Retinal pigment epithelial cell (primary cell): ENCODE measurements around the gene PFDN2.

Experiments used
- DNase-seq: peaks from one replicate; pipeline ENCODE4 v3.0.0-alpha.2; 2010; ENCODE audit warnings: low read depth
- H3K4me3 ChIP-seq: 2 replicates; pipeline ENCODE4 v1.5.1; 2011; ENCODE audit warnings: mild to moderate bottlenecking, low read length, control low read depth, moderate library complexity
- TF ChIP-seq, protein P1 (sequence below): conservative IDR thresholded peaks from 2 replicates; pipeline ENCODE4 v1.5.1; 2011; ENCODE audit warnings: low read depth, low read length, control low read depth, inconsistent platforms

Gene PFDN2

DNA sequence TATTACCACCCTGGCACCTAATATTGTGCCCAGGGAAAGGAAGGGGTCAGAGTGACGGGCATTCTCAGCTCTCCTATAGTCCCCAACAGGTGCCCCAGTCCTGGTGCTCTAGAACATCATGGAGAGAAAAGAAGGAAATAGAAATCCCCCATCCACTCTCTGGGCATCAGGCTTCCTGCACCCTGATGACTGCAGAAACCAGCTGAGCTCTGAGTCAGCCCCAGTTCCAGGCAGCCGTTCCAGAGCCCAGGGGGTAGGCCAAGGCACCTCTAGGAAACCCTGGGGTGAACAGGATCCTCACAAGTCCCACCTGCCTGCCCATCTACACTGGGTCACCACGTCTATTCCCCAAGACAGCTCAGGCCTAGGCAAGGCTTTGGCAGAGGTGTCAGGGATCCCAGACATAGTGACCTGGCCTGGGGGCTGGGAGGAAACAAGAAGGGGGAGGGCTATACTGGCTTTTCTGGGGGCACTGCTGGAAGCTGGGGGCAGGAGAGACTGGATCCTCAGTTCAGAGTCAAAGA is 29.2 kb downstream of the PFDN2 start:
- no peak for DNase-seq
- TF ChIP-seq, protein P1, sequence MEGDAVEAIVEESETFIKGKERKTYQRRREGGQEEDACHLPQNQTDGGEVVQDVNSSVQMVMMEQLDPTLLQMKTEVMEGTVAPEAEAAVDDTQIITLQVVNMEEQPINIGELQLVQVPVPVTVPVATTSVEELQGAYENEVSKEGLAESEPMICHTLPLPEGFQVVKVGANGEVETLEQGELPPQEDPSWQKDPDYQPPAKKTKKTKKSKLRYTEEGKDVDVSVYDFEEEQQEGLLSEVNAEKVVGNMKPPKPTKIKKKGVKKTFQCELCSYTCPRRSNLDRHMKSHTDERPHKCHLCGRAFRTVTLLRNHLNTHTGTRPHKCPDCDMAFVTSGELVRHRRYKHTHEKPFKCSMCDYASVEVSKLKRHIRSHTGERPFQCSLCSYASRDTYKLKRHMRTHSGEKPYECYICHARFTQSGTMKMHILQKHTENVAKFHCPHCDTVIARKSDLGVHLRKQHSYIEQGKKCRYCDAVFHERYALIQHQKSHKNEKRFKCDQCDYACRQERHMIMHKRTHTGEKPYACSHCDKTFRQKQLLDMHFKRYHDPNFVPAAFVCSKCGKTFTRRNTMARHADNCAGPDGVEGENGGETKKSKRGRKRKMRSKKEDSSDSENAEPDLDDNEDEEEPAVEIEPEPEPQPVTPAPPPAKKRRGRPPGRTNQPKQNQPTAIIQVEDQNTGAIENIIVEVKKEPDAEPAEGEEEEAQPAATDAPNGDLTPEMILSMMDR, result no peak
- no peak overlapping the region for H3K4me3 ChIP-seq

DNA sequence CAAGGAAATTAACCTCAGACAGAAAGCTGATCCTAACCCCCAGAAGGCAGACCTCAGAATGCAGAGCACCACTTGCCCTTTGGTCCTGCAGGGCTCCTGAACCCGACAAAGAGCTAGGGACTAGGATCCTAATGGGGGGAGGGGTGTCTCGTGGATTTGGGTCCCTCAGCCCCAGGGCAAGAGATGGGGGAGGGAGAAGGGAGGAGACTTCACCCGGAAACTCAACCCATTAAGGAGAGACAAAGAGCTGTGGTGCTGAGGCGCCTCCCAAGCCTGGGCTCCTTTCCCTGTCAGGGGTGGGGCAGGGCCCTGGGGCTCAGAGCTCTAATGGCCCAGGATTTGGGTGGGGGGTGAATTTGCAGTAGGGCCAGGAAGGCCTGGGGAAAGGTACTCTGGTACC is 31.4 kb downstream of the PFDN2 start:
- no peak overlapping the region for H3K4me3 ChIP-seq
- no peak for DNase-seq
- TF ChIP-seq, protein P1, result no peak

DNA sequence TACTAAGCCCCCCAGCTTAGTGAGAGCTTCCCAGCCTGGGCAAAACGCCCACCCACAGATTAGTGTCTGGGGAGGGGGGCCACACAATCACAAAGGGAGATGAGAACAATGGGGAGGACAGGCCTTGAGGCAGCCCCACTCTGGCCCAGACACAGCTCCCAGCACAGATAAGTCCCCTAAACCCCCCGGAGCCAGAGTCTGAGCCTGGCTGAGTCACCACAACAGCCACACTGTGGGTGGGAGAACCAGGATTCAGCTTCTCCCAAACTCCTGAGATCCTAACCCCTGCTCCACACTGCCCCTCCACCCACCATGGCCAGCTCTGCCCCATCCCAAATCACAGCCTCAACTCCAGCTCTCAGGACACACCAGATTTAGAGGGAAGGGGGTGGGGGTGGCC is 32.7 kb downstream of the PFDN2 start:
- no peak overlapping the region for H3K4me3 ChIP-seq
- peak; percentile 43 for DNase-seq
- TF ChIP-seq, protein P1, result no peak

DNA sequence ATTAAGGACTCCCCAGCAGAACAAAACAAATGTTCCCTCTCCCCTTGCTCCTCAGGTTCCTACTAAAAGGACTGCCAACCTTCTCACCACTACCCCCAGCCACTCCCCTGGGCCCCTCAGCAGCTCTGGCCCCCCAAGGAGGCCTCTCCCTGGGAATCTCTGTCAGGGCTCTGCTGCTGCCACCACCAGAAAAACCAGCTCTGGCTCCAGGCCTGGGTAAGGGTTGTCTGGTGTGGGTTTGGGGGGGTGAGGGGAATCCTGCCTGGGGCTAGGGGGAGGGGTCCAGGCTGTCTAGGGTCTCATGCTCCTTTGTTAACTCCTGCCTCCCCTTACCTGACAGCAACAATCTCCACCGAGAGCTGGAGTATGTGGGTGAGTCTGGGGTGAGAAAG is 33.2 kb downstream of the PFDN2 start:
- H3K4me3 ChIP-seq, result no peak overlapping the region
- DNase-seq, result no peak
- TF ChIP-seq, protein P1, result no peak

DNA sequence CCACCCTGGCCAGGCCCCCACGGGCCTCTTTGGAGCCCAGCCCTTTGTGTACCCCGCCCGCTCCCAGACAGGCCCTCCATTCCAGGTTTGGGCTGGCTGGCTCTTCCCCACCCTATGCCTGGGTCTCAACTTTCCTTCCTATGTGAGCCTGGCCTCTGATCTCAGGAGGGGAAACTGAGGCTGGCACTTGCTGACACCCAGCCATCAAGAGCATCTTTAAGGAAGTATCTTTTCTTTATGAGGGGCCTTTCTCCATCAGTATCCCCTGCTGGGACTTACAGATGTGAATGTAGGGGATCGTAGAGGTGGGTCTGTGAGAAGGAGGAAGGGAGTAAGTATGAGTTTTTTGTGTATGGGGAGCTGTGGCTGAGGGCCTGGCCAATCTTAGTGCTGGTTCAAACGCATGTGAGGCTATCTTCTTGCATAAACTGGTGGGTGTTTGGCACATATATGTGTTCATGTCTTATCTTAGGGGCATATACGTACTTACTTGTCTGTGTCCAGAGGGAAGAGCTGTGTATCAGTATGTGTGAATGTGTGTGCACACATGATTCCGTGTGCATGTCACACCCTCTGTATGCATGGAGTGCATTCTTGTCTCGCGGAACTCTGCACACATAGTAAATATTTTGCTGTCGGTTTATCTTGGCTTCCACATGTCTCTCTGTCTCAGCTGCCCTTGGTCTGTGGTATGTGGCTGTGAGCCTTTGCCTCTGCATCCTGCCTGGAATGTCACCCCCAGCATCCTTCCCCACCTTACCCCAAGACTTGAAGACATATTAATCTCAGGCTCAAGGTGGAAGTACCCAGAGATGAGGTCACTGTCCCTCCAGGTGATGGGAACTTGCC is 33.9 kb downstream of the PFDN2 start:
- TF ChIP-seq, protein P1, result no peak
- H3K4me3 ChIP-seq, result no peak overlapping the region
- DNase-seq, result no peak

DNA sequence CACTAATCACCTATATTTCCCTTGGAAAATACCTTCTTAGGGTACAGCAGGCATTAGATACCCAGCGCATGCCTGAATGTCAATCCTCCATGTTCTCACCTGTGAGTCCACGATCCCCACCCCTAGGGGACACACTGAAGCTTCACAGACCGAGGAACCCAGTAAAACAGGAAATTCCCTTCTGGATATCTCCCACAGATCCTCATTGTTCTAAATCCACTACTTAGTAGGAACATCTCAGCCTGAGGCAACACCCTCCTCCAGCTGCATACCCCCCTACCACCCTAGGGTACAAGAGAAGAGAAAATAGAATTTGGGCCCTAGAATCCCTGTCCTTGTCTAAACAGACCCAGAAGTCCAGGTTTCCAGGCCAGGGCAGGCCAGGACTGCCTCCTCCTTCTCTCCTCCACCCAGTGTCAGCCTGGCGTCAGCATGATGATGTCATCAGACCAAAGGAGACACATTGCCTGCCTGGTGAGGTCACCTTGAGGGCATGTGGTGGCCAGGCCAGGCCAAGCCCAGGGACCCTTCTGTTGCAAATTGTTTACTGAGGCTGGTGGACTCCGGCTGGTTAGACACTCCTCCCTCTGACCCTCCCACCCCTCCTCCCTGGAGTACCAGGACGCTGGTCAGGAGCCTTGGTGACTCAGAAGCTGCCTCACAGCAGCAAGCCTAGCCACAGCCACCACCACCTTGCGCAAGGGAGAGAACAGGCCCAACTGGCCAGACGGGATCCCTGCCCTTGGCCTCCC is 34.7 kb downstream of the PFDN2 start:
- TF ChIP-seq, protein P1, result no peak
- H3K4me3 ChIP-seq, result no peak overlapping the region
- peak; percentile 90 for DNase-seq
